GM13977 (cell line): ENCODE measurements around the gene ABCB6.

Experiments
- DNase-seq: peaks from one replicate; pipeline ENCODE4 v3.0.0; 2012; ENCODE audit warnings: low spot score
- in situ Hi-C: fragments of 300-500 bp; cut with MboI; formaldehyde crosslinking; loops from one replicate; pipeline ENCODE4 v1.12.0; 2022; ENCODE audit warnings: low sequenced_read_pairs, low pct_unique_long_range_greater_than_20kb, mixed read lengths, inconsistent platforms; ENCODE audit not compliant: unreplicated experiment
- TF ChIP-seq, protein P1 (sequence below): IDR thresholded peaks from 2 replicates; pipeline ENCODE4 v1.5.1; 2012; ENCODE audit warnings: mild to moderate bottlenecking, control low read depth; ENCODE audit not compliant: insufficient read depth; ENCODE audit errors: extremely low read depth, missing control alignments

The ABCB6 gene

DNA sequence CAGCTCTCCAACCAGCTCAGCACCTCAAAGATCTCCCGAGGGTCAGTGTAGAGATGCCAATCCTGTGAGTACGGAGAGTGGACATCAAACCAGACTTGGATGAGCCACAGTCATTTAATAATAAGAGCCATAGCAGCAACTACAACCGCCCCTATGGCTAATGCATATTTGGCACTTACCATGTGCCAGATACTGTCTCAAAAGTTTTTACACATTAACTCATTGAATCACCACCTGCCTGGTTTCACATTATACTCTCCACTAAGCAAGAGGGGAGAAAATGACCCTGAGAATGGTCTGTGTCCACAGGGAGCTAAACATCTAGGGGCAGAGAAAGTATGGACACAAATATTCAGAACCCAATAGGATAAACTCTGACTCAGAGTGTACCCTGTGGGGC lies 44.6 kb downstream of the ABCB6 start:
- in situ Hi-C loops, result loop anchor here (5.0 to 10.0 kb wide), 2 partner anchors 33 to 121 kb away; partner anchors contain the start of gene ZFAND2B
- no peak for DNase-seq

DNA sequence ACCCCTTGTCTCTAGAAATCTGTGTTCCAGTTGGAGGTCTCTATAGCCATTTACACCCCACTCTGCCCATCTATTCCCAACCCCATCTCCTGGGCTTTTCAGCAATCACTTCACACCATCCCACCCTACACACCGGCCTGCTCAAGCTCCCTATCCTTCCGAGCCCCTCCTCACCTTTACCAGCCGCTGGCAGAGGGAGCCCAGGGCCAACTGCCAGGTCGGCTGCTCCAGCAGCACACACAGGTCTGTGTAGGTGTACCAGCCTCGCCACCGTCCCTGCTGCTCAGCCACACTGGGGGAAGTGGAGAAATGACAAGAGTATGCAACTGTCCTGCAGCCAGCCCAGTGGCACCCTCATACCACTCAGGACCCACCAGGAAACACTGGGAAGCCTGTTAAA lies 45.6 kb downstream of the ABCB6 start:
- in situ Hi-C loops, result loop anchor here (5.0 to 10.0 kb wide), 2 partner anchors 34 to 122 kb away; partner anchors contain the start of gene ZFAND2B
- TF ChIP-seq, protein P1, sequence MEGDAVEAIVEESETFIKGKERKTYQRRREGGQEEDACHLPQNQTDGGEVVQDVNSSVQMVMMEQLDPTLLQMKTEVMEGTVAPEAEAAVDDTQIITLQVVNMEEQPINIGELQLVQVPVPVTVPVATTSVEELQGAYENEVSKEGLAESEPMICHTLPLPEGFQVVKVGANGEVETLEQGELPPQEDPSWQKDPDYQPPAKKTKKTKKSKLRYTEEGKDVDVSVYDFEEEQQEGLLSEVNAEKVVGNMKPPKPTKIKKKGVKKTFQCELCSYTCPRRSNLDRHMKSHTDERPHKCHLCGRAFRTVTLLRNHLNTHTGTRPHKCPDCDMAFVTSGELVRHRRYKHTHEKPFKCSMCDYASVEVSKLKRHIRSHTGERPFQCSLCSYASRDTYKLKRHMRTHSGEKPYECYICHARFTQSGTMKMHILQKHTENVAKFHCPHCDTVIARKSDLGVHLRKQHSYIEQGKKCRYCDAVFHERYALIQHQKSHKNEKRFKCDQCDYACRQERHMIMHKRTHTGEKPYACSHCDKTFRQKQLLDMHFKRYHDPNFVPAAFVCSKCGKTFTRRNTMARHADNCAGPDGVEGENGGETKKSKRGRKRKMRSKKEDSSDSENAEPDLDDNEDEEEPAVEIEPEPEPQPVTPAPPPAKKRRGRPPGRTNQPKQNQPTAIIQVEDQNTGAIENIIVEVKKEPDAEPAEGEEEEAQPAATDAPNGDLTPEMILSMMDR, result no peak
- no peak for DNase-seq

More for the DNA sequence above, 44.6 kb downstream of the ABCB6 start:
- TF ChIP-seq, protein P1, result no peak

DNA sequence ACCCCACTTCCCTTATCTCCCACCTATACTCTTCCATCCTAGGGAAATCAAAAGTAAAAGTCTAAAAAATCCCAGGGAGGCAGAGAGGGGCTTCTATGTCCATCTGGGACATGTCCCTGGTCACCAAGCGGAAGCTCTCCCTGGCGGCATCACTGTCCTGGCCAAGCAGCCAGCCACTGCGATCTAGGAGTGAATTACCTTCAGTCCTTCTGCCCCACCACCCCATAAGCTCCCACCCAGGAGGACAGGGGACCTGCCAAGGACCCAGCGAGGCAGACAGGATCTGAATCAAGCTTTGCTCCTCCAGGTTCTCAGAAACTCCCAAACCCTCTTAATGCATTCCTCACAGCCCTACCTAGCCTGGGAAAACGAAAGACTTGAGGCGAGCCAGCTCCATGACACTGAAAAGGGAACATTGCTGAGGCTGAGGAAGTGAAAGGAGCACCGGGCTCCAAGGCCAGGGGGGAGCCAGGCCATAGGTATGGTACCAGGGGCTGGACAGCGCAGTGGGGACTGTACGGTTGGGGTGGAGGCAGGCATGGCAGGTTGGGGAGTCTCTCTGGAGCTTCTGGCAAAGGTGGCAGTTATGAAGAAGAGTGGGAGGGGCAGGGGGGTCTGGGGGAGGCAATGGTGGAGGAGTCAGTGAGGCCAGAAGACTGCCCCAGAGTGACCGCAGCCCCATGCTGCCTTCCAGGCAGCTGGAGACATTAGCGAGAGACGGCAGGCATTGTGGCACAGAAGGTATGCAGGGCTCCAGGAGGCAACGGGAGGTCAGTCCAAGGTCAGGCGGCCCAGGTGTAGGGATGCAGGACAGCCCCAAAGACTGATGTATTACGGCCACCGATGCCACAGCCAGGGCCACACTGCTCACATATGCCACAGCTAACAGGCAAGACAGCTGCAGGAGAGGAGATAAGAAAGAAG lies 46.3 kb downstream of the ABCB6 start:
- in situ Hi-C loops, result loop anchor here (5.0 to 10.0 kb wide), 2 partner anchors 35 to 122 kb away; partner anchors contain the start of gene ZFAND2B
- TF ChIP-seq, protein P1, result no peak

DNA sequence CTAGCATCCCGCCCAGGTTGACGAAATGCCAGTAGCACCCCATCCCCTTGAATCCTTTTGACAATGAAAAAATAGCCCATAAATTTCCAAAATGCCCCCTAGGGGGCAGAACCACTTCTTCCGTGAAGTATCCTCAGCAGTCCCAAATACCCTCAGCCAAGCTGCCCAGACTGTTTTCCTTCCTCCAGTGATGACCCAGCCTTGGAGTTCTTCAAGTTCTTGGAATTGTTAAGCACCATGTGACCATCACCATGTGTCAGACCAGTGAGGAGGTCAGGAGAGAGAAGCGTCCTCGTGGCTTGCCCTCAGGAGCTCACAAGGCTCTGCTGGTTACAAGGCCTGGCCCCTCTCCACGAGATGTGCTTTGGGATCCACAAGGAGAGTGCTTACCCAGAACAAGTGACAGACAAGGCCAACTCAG lies 47.5 kb downstream of the ABCB6 start:
- in situ Hi-C loops, result loop anchor here (5.0 to 10.0 kb wide), 2 partner anchors 36 to 124 kb away; partner anchors contain the start of gene ZFAND2B
- DNase-seq, result peak; percentile 44
- TF ChIP-seq, protein P1, result peak; percentile 58

More for the DNA sequence above, 46.3 kb downstream of the ABCB6 start:
- DNase-seq, result no peak

DNA sequence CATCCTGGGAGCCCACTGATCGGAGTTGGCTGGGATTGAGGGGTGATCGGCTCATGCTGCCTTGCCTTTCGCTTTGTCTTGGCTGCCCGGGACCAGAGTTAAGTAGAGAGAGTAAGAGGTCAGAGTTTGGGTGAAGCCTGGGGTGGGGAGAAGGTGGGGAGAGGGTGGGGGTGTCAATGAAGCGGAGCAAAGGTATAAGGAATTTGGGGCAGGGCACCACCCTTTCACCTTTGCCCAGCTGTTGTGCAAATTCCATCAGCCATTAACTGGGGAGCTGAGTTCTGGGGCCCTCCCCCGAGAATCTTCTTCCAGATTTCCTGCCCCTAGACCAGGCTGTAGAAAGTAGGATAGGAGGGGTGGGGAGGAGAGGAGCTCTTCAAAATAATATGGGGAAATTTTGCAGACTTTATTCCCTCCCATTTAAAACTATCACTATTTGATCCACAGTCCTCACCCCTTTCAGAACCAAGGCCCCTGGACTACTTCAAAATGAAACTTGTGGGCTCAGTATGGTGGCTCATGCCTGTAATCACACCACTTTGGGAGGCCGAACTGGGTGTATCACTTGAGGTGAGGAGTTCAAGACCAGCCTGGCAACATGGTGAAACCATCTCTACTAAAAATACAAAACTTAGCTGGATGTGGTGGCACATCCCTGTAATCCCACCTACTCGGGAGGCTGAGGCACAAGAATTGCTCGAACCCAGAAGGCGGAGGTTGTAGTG lies 48.7 kb downstream of the ABCB6 start, which contains the start of gene SLC23A3:
Gene SLC23A3, minus strand, starts transcription at position 100 of the 725 bp plus-strand sequence. Its CDS starts 45 bp downstream, at position 55.
- no peak for DNase-seq
- in situ Hi-C loops, result loop anchor here (5.0 to 10.0 kb wide), 2 partner anchors 37 to 125 kb away; partner anchors contain the start of gene ZFAND2B
- TF ChIP-seq, protein P1, result no peak

DNA sequence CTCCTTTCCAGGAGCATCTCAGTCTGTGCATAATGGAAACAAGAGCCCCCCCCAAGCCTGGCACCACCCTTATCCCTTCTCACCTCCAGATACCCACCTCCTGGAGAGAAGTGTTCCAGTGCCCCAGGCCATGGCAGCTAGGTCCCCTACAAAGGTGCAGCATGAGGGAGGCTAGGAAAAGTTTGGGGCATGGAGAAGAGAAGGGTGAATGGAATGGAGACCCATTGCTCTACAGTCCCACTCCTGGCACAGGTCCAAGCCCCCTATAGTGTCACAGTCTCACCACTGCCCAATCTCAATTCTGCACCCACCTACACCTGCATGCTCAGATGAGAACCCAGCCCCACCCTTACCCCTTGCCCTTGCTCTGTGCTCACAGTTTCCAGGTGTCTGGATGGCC lies 49.8 kb downstream of the ABCB6 start:
- DNase-seq, result no peak
- in situ Hi-C loops, result no loop called here

More for the DNA sequence above, 49.8 kb downstream of the ABCB6 start:
- TF ChIP-seq, protein P1, result no peak
